Glutamatergic neuron (in vitro differentiated cells): ENCODE results near the gene ARID1B. TPM values are rescaled to one million over a fixed set of nuclear protein-coding genes. Genes with fewer than 3 reads are reported as not detected.
A peak's percentile ranks its signal among the peaks of the same experiment; 100 is the strongest.

Source experiments
- DNase-seq: peaks from one replicate; pipeline ENCODE4 v3.0.0; 2022
- H3K27ac Mint-ChIP-seq: one replicate; pipeline ENCODE4 v1.8.0; 2020; ENCODE audit warnings: mild to moderate bottlenecking, mixed read lengths, inconsistent platforms; ENCODE audit not compliant: unreplicated experiment
- H3K27me3 Mint-ChIP-seq: one replicate; pipeline ENCODE4 v1.8.0; 2020; ENCODE audit warnings: mild to moderate bottlenecking, moderate library complexity, mixed read lengths, inconsistent platforms; ENCODE audit not compliant: unreplicated experiment
- H3K36me3 Mint-ChIP-seq: one replicate; pipeline ENCODE4 v1.8.0; 2020; ENCODE audit warnings: mild to moderate bottlenecking, mixed read lengths, inconsistent platforms; ENCODE audit not compliant: unreplicated experiment
- H3K4me1 Mint-ChIP-seq: one replicate; pipeline ENCODE4 v1.8.0; 2020; ENCODE audit warnings: mild to moderate bottlenecking, low read depth, mixed read lengths, inconsistent platforms; ENCODE audit not compliant: unreplicated experiment
- H3K4me3 Mint-ChIP-seq: one replicate; pipeline ENCODE4 v1.8.0; 2020; ENCODE audit warnings: mild to moderate bottlenecking, mixed read lengths, inconsistent platforms; ENCODE audit not compliant: unreplicated experiment
- H3K9me3 Mint-ChIP-seq: one replicate; pipeline ENCODE4 v1.8.0; 2020; ENCODE audit warnings: mild to moderate bottlenecking, moderate library complexity, mixed read lengths, inconsistent platforms; ENCODE audit not compliant: unreplicated experiment
- CTCF ChIP-seq: fragments of 200-600 bp; sonication (generic); IDR thresholded peaks from one replicate; pipeline ENCODE4 v1.5.0; 2021; ENCODE audit not compliant: partially characterized antibody, unreplicated experiment
- total RNA-seq: library from RNA; stranded (reverse); fragmentation: NEBNext Ultra II Directional; extraction: Animal tissue kit (Norgen Biotek cat#: 25700); gene quantifications from one replicate; pipeline ENCODE4 v1.2.1, GENCODE V29; 2021; ENCODE audit not compliant: unreplicated experiment

Gene ARID1B
- total RNA-seq, 1 donor from 2014 or later = 202 TPM

GRCh38 chr6:157117431-157118095 lies 340.4 kb downstream of the ARID1B start:
- no peak for DNase-seq
- H3K27me3 Mint-ChIP-seq = peaks cover 12% of the 10 kb centered on the region

GRCh38 chr6:157119502-157120027 lies 342.4 kb downstream of the ARID1B start:
- no peak for TF ChIP-seq CTCF
- Mint-ChIP-seq H3K27me3 (peaks cover 10% of the 10 kb centered on the region), H3K36me3 (no peaks in the 10 kb centered on the region), H3K4me3 (no peak overlapping the region), H3K27ac (no peak overlapping the region), H3K4me1 (peaks cover 43% of the 10 kb centered on the region), H3K9me3 (peaks cover 16% of the 10 kb centered on the region)
- DNase-seq = no peak

More at GRCh38 chr6:157117431-157118095, 340.4 kb downstream of the ARID1B start:
- H3K4me3 Mint-ChIP-seq = no peak overlapping the region
- H3K36me3 Mint-ChIP-seq = peaks cover 4% of the 10 kb centered on the region
- no peak for TF ChIP-seq CTCF
- H3K4me1 Mint-ChIP-seq = peaks cover 39% of the 10 kb centered on the region
- H3K9me3 Mint-ChIP-seq = peaks cover 16% of the 10 kb centered on the region
- H3K27ac Mint-ChIP-seq = peak overlapping the region; percentile 73

DNA sequence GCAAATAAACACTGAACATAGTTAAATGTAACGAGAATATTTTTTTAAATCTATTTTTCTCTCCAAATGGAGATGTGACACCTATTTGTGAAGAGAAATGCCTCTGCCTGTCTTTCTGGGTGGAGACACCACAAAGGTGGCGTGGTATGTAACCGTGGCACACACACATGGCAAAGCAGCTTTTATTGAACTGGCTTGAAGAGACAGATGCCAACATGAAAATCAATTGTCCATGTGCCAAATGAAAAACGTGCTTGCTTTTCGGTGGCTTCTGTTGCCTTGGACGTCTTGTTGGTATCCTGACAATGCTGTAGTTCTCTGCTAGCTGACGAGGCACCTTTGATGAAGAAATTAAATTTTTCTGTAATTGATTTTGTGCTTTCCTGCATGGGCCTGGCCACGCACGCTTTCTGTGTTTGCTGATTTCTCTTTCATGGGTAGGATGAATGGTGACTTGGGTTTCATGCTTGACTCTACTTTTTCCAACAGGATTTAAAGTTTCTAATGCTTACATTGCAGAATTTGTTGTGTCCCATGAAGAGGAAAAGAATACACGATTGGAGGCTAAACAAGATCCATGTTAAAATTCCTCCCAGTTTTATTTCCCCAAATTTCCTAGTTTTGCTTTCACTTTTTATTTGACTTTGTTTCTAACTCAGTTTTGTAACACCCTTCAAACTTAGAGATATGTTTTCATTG lies 343.5 kb downstream of the ARID1B start:
- H3K4me3 Mint-ChIP-seq = no peak overlapping the region
- DNase-seq = no peak
- H3K27ac Mint-ChIP-seq = no peak overlapping the region
- peaks cover 43% of the 10 kb centered on the region for H3K4me1 Mint-ChIP-seq
- H3K36me3 Mint-ChIP-seq = no peaks in the 10 kb centered on the region
- H3K27me3 Mint-ChIP-seq = peaks cover 10% of the 10 kb centered on the region
- H3K9me3 Mint-ChIP-seq = peaks cover 12% of the 10 kb centered on the region
- no peak for TF ChIP-seq CTCF

- peaks cover 39% of the 10 kb centered on the region for H3K4me1 Mint-ChIP-seq
- H3K36me3 Mint-ChIP-seq = no peaks in the 10 kb centered on the region
- DNase-seq = no peak
- peaks cover 10% of the 10 kb centered on the region for H3K9me3 Mint-ChIP-seq
- H3K4me3 Mint-ChIP-seq = no peak overlapping the region
- H3K27ac Mint-ChIP-seq = no peak overlapping the region
- no peak for TF ChIP-seq CTCF
- peaks cover 10% of the 10 kb centered on the region for H3K27me3 Mint-ChIP-seq
Measured at GRCh38 chr6:157121897-157122296, 344.7 kb downstream of the ARID1B start.

DNA sequence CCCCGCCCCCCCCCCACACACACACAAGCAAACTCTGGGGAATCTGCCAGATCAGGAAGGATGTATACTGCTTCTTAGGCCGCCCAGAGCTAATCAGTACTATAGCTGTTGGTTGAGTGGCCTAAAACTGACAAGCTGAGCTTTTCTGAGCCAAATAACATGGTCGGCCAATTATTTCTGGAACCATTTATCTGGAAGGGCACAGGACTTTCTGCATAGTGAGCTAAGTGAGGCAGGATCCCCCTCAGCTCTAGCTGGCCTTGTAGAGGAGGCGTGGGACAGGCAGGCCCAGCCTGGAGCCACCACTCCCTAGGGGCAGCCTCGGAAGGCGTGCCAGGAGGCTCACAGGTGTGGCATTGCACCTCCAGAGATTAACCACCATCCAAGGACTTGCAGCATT lies 346.1 kb downstream of the ARID1B start:
- H3K4me1 Mint-ChIP-seq = peaks cover 29% of the 10 kb centered on the region
- no peak overlapping the region for H3K27ac Mint-ChIP-seq
- H3K27me3 Mint-ChIP-seq = peaks cover 5% of the 10 kb centered on the region
- no peak overlapping the region for H3K4me3 Mint-ChIP-seq
- no peak for TF ChIP-seq CTCF
- H3K9me3 Mint-ChIP-seq = peaks cover 6% of the 10 kb centered on the region
- DNase-seq = no peak
- H3K36me3 Mint-ChIP-seq = no peaks in the 10 kb centered on the region
